Astrocyte of the cerebellum (primary cell): ENCODE measurements around the gene OSBPL9.

ENCODE experiments used
- DNase-seq: peaks from one replicate; pipeline ENCODE4 v3.0.0-alpha.2; 2011; ENCODE audit warnings: low read depth
- H3K4me3 ChIP-seq: 2 replicates; pipeline ENCODE4 v1.5.1; 2011; ENCODE audit warnings: mild to moderate bottlenecking, low read depth, low read length, moderate library complexity
- CTCF ChIP-seq: IDR thresholded peaks from 2 replicates; pipeline ENCODE4 v1.5.1; 2012; ENCODE audit warnings: low read length, low read depth, moderate library complexity, mild to moderate bottlenecking; ENCODE audit errors: missing control alignments
- in situ Hi-C: cut with HindIII; loops from 2 replicates; pipeline ENCODE4 v1.10.0; 2017; ENCODE audit warnings: low sequenced_read_pairs

Gene OSBPL9

GRCh38 chr1:51648180-51649109 is 31.6 kb downstream of the OSBPL9 start:
- in situ Hi-C loops: no loop called here
- DNase-seq: no peak
- no peak overlapping the region for H3K4me3 ChIP-seq
- TF ChIP-seq CTCF: no peak

- no peak for DNase-seq
- in situ Hi-C loops: no loop called here
- no peak overlapping the region for H3K4me3 ChIP-seq
- TF ChIP-seq CTCF: no peak
Measured at GRCh38 chr1:51649593-51650091, 32.8 kb downstream of the OSBPL9 start.

GRCh38 chr1:51650198-51650597 is 33.3 kb downstream of the OSBPL9 start:
- H3K4me3 ChIP-seq: no peak overlapping the region
- DNase-seq: no peak
- no peak for TF ChIP-seq CTCF
- in situ Hi-C loops: no loop called here

DNA sequence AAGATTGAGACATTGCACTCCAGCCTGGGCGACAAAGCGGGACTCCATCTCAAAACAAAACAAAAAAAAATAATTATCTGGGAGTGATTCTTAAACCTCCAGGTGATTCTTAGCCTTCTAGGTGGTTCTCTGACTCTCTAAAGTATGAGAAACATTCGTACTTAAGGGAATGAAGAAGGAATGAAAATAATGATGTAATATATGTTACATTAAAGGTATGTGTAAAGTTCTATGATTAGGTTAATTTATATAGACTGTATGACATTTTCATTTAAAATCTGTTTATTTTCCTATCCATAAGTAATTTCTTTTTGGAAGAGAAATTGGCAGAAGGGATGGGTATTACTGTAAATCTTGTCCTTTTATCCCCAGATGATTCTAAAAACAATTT is 34.7 kb downstream of the OSBPL9 start:
- no peak overlapping the region for H3K4me3 ChIP-seq
- in situ Hi-C loops: no loop called here
- no peak for DNase-seq
- no peak for TF ChIP-seq CTCF

DNA sequence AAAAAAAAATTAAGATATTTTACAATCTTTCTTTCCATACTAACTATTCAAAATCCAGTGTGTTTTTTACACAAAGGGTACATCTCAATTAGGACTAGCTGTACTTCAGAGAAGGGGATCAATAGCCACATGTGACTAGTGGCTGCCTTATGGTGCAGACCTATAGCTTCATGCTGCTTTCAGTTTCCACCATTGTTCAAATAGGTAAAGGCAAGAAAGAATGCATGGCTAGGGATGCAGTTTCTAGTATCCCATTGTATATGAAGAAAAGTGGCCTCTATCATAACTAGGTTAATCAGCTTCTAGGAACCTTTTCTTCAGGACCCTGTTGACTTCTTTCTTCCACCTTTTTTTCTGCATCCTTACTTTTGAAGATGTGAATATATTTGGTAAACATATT is 35.7 kb downstream of the OSBPL9 start:
- DNase-seq: no peak
- no peak for TF ChIP-seq CTCF
- in situ Hi-C loops: no loop called here
- no peak overlapping the region for H3K4me3 ChIP-seq

DNA sequence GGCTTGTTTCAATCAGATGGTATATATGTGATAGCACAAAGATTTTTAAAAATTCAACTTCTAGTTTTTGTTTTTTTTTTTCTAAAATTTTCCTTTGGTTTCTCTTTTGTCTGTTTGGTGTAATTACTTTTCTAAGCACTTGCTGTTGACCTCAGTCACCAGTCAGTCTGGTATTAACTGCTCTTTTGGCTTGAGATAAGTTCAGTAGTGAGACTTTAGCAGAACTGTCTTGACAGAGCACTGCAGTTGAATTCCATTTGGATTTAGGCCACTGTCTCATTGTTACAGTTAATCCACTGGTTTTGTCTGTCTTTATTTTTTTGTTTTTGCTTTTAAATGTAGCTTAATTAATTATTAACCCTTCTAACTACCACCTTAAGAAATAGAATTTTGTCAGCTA is 36.2 kb downstream of the OSBPL9 start:
- no peak overlapping the region for H3K4me3 ChIP-seq
- in situ Hi-C loops: no loop called here
- DNase-seq: no peak
- no peak for TF ChIP-seq CTCF
